GM23248 (cell line): Measurements from ENCODE around the gene LLGL2. TPM values are rescaled to one million over a fixed set of nuclear protein-coding genes. Genes with fewer than 3 reads are reported as not detected.

Source experiments
- DNase-seq: peaks from one replicate; pipeline ENCODE4 v3.0.0-alpha.2; 2015
- H2AFZ ChIP-seq: fragments of 200-600 bp; sonication (generic); 2 replicates; pipeline ENCODE4 v1.6.1; 2016; ENCODE audit warnings: antibody characterized with exemption
- H3F3A ChIP-seq: fragments of 200-600 bp; sonication (generic); 2 replicates; pipeline ENCODE4 v1.6.1; 2016; ENCODE audit warnings: mild to moderate bottlenecking, antibody characterized with exemption, mixed run types; ENCODE audit not compliant: insufficient read depth
- H3K27ac ChIP-seq: fragments of 200-600 bp; sonication (generic); 2 replicates; pipeline ENCODE4 v1.5.1; 2016; ENCODE audit warnings: mild to moderate bottlenecking
- H3K27me3 ChIP-seq: fragments of 200-600 bp; sonication (generic); replicated peaks from 2 replicates; pipeline ENCODE4 v1.6.1; 2016; ENCODE audit warnings: mild to moderate bottlenecking; ENCODE audit not compliant: insufficient read depth
- H3K36me3 ChIP-seq: fragments of 200-600 bp; sonication (generic); 2 replicates; pipeline ENCODE4 v1.6.1; 2016; ENCODE audit warnings: low read depth, mild to moderate bottlenecking
- H3K4me1 ChIP-seq: fragments of 200-600 bp; sonication (generic); 2 replicates; pipeline ENCODE4 v1.6.1; 2016; ENCODE audit warnings: mild to moderate bottlenecking; ENCODE audit not compliant: insufficient read depth
- H3K4me2 ChIP-seq: fragments of 200-600 bp; sonication (generic); one replicate; pipeline ENCODE4 v1.6.1; 2016; ENCODE audit warnings: mild to moderate bottlenecking; ENCODE audit not compliant: unreplicated experiment
- H3K4me3 ChIP-seq: fragments of 200-600 bp; sonication (generic); 2 replicates; pipeline ENCODE4 v1.5.1; 2016; ENCODE audit warnings: mild to moderate bottlenecking
- H3K79me2 ChIP-seq: fragments of 200-600 bp; sonication (generic); 2 replicates; pipeline ENCODE4 v1.6.1; 2016; ENCODE audit warnings: mild to moderate bottlenecking; ENCODE audit not compliant: insufficient read depth
- H3K9ac ChIP-seq: fragments of 200-600 bp; sonication (generic); 2 replicates; pipeline ENCODE4 v1.6.1; 2016; ENCODE audit warnings: mild to moderate bottlenecking
- H3K9me2 ChIP-seq: fragments of 200-600 bp; sonication (generic); 2 replicates; pipeline ENCODE4 v1.6.1; 2016; ENCODE audit warnings: mixed run types, mild to moderate bottlenecking, moderate library complexity; ENCODE audit not compliant: insufficient read depth
- H3K9me3 ChIP-seq: fragments of 200-600 bp; sonication (generic); one replicate; pipeline ENCODE4 v1.6.1; 2017; ENCODE audit warnings: low read depth
- H4K20me1 ChIP-seq: fragments of 200-600 bp; sonication (generic); 2 replicates; pipeline ENCODE4 v1.6.0; 2016; ENCODE audit not compliant: insufficient read depth
- EZH2 ChIP-seq: fragments of 200-600 bp; sonication (generic); IDR thresholded peaks from 2 replicates; pipeline ENCODE4 v1.6.1; 2018; ENCODE audit warnings: antibody characterized with exemption, mild to moderate bottlenecking; ENCODE audit not compliant: insufficient read depth, poor library complexity, severe bottlenecking
- EZH2phosphoT487 ChIP-seq: fragments of 200-600 bp; sonication (generic); IDR thresholded peaks from 2 replicates; pipeline ENCODE4 v1.6.1; 2018; ENCODE audit warnings: antibody characterized with exemption, moderate library complexity, mild to moderate bottlenecking, low read depth; ENCODE audit not compliant: insufficient read depth
- WGBS, 2 experiments: methylation state at CpG; one replicate each; pipeline ENCODE4 v1.1.6; 2015 to 2017; ENCODE audit warnings: low lambda C conversion rate in 2 of 2, low coverage in 1 of 2; ENCODE audit errors: missing lambda C conversion rate in 2 of 2; 5-methylcytosine and 5-hydroxymethylcytosine counted together
- in situ Hi-C: fragments of 300-500 bp; cut with MboI; formaldehyde crosslinking; loops from 2 replicates; pipeline ENCODE4 v1.15.0; 2020
- polyA plus RNA-seq: library from polyadenylated mRNA; unstranded; fragments of >200 nt; fragmentation: Nextera tagmentation; extraction: Ambion mirVana; gene quantifications from 2 replicates; pipeline ENCODE4 v1.2.1, GENCODE V29; 2016
- total RNA-seq: library from RNA; depleted of rRNA; stranded (reverse); fragments of >200 nt; shearing (Covaris generic); gene quantifications from 2 replicates; pipeline ENCODE4 v1.2.3, GENCODE V29; 2014

LLGL2 gene
- total and polyA plus RNA-seq, 2 experiments from 2014 or later = not detected

GRCh38 chr17:75503337-75503950, 22.1 kb upstream of the LLGL2 start:
- TF ChIP-seq EZH2 (no peak), EZH2phosphoT487 (no peak)
- no peak overlapping the region for H2AFZ ChIP-seq
- no peaks in the 10 kb centered on the region for H3K9me2 ChIP-seq
- DNase-seq = no peak
- H3K79me2 ChIP-seq = no peaks in the 10 kb centered on the region
- H3K4me3 ChIP-seq = no peak overlapping the region
- H3K36me3 ChIP-seq = peaks cover 4% of the 10 kb centered on the region; the same call in 1 of the 2 replicates
- H3K9ac ChIP-seq = no peak overlapping the region
- no peak overlapping the region for H3K27ac ChIP-seq
- no peak overlapping the region for H3K4me2 ChIP-seq
- H3K27me3 ChIP-seq = no peaks in the 10 kb centered on the region
- 85 to 88% methylated on average over 21 to 23 of the region's 23 CpGs for WGBS, 2 experiments
- in situ Hi-C loops = no loop called here
- no peaks in the 10 kb centered on the region for H3K9me3 ChIP-seq
- no peaks in the 10 kb centered on the region for H4K20me1 ChIP-seq
- no peaks in the 10 kb centered on the region for H3F3A ChIP-seq
- no peaks in the 10 kb centered on the region for H3K4me1 ChIP-seq

GRCh38 chr17:75503976-75504346, 21.5 kb upstream of the LLGL2 start:
- Histone ChIP-seq H4K20me1 (no peaks in the 10 kb centered on the region), H3K27ac (no peak overlapping the region), H3K4me3 (no peak overlapping the region), H3K4me2 (no peak overlapping the region), H3K36me3 (peaks cover 4% of the 10 kb centered on the region; the same call in 1 of the 2 replicates), H3K4me1 (no peaks in the 10 kb centered on the region), H3K27me3 (no peaks in the 10 kb centered on the region), H3K9me3 (no peaks in the 10 kb centered on the region), H3F3A (no peaks in the 10 kb centered on the region), H2AFZ (no peak overlapping the region), H3K9ac (no peak overlapping the region), H3K79me2 (no peaks in the 10 kb centered on the region), H3K9me2 (no peaks in the 10 kb centered on the region)
- no peak for DNase-seq
- 72 to 90% methylated on average over 4 to 12 of the region's 13 CpGs for WGBS, 2 experiments
- in situ Hi-C loops = no loop called here
- TF ChIP-seq EZH2phosphoT487 = no peak

- Histone ChIP-seq H3K9me2 (no peaks in the 10 kb centered on the region), H3K79me2 (no peaks in the 10 kb centered on the region), H3K9me3 (no peaks in the 10 kb centered on the region), H3K36me3 (peaks cover 4% of the 10 kb centered on the region; the same call in 1 of the 2 replicates), H3F3A (no peaks in the 10 kb centered on the region), H3K4me2 (no peak overlapping the region), H3K9ac (no peak overlapping the region), H2AFZ (no peak overlapping the region), H3K4me1 (no peaks in the 10 kb centered on the region), H3K4me3 (no peak overlapping the region), H4K20me1 (no peaks in the 10 kb centered on the region), H3K27ac (no peak overlapping the region), H3K27me3 (no peaks in the 10 kb centered on the region)
- TF ChIP-seq EZH2 (no peak), EZH2phosphoT487 (no peak)
- peak; percentile 48 for DNase-seq
- in situ Hi-C loops = no loop called here
- WGBS, 2 experiments = 83 to 85% methylated on average over 12 to 32 of the region's 32 CpGs
These were observed 20.9 kb upstream of the LLGL2 start for GRCh38 chr17:75504347-75505151.

- H3K4me3 ChIP-seq = no peak overlapping the region
- H3K27ac ChIP-seq = no peak overlapping the region
- no peak for DNase-seq
- H2AFZ ChIP-seq = no peak overlapping the region
- H3K27me3 ChIP-seq = no peaks in the 10 kb centered on the region
- TF ChIP-seq EZH2 = no peak
- TF ChIP-seq EZH2phosphoT487 = no peak
- 87 to 94% methylated on average over 3 to 4 of the region's 4 CpGs for WGBS, 2 experiments
- no peaks in the 10 kb centered on the region for H4K20me1 ChIP-seq
- H3F3A ChIP-seq = no peaks in the 10 kb centered on the region
- in situ Hi-C loops = no loop called here
- H3K4me2 ChIP-seq = no peak overlapping the region
- H3K9me3 ChIP-seq = no peaks in the 10 kb centered on the region
- H3K9me2 ChIP-seq = no peaks in the 10 kb centered on the region
- no peaks in the 10 kb centered on the region for H3K79me2 ChIP-seq
- peaks cover 4% of the 10 kb centered on the region; the same call in 1 of the 2 replicates for H3K36me3 ChIP-seq
- H3K4me1 ChIP-seq = no peaks in the 10 kb centered on the region
- no peak overlapping the region for H3K9ac ChIP-seq
These were observed 20.4 kb upstream of the LLGL2 start for GRCh38 chr17:75505152-75505409.
